ENCODE results near the gene INSL3. TPM values are rescaled to one million over a fixed set of nuclear protein-coding genes. Genes with fewer than 3 reads are reported as not detected.

The INSL3 gene
- not detected in 2 replicates for total RNA-seq
- polyA plus RNA-seq = not detected in 2 replicates
- not detected in 2 replicates for polyA plus RNA-seq (2011; cell fraction: cytosol; rRNA removed)
- not detected in 2 replicates for polyA plus RNA-seq (2011; cell fraction: nucleus; rRNA removed)
- polyA plus RNA-seq (2012) = not detected in 2 replicates
- not detected in 2 replicates for polyA minus RNA-seq
- not detected for polyA minus RNA-seq (2011; cell fraction: cytosol; rRNA and poly(A)+ RNA removed)
- polyA minus RNA-seq (2011; cell fraction: nucleus; rRNA and poly(A)+ RNA removed) = not detected in 2 replicates
- Bru-seq, nascent RNA = not detected
- BruChase-seq, experiment 1, labeled RNA remaining after a 6-hour chase = not detected
- not detected for BruChase-seq, experiment 2, labeled RNA remaining after a 2-hour chase
- long read RNA-seq = 0 reads

GRCh38 chr19:17821190-17821589, at the start of gene INSL3:
INSL3 (minus strand) TSS chr19:17821519; CDS start chr19:17821506, 13 bp downstream.
- Histone ChIP-seq H2AFZ (ENCODE audit: low read depth, low read length) (no peak within 1 kb of the TSS), H3K9ac (replicated peaks; ENCODE audit: extremely low read depth, insufficient read depth, low read length) (no peak within 1 kb of the TSS), H3K27ac (ENCODE audit: insufficient read depth, low read depth, low read length) (no peak within 1 kb of the TSS), H3K4me2 (ENCODE audit: insufficient read depth, low read length) (no peak within 1 kb of the TSS), H3K36me3 (ENCODE audit: control insufficient read depth in 2 of 2, extremely low read depth in 1 of 2, insufficient read depth in 2 of 2, low read length in 2 of 2) (no peaks in the 10 kb centered on the region), H3K9me1 (replicated peaks; ENCODE audit: control insufficient read depth, extremely low read depth, insufficient read depth, low read length) (no peaks in the 10 kb centered on the region), H3K27me3 (ENCODE audit: control insufficient read depth in 2 of 2, insufficient read depth in 2 of 2, low read length in 2 of 2) (no peaks in the 10 kb centered on the region), H4K20me1 (replicated peaks; ENCODE audit: control insufficient read depth, extremely low read depth, insufficient read depth, low read length) (no peaks in the 10 kb centered on the region), H3K4me1 (ENCODE audit: control insufficient read depth, extremely low read depth, insufficient read depth, low read length) (no peaks in the 10 kb centered on the region), H3K9me3 (replicated peaks; ENCODE audit: control insufficient read depth, insufficient read depth, low read length) (no peaks in the 10 kb centered on the region), H3K4me3 (replicated peaks in 1 of 3; ENCODE audit: insufficient read depth in 1 of 3, low read depth in 1 of 3, low read length in 3 of 3) (no peak within 1 kb of the TSS), H3K79me2 (ENCODE audit: control insufficient read depth, insufficient read depth, low read length) (no peaks in the 10 kb centered on the region)
- intact Hi-C loops (cut with micrococcal nuclease) = no loop called here
- TF ChIP-seq POLR2AphosphoS5 (IDR thresholded peaks at IDR 0.05; ENCODE audit: insufficient read depth, low read depth, low read length) = no peak
- no peak for TF ChIP-seq POLR2A (IDR thresholded peaks at IDR 0.05; ENCODE audit: low read depth, low read length)
- TF ChIP-seq MYC (IDR thresholded peaks at IDR 0.05; ENCODE audit: low read depth, low read length) = no peak
- no peak for TF ChIP-seq EZH2 (IDR thresholded peaks at IDR 0.05; ENCODE audit: borderline replicate concordance, low read depth, low read length, severe bottlenecking)
- no peak for TF ChIP-seq FOS (IDR thresholded peaks at IDR 0.05; ENCODE audit: borderline replicate concordance, insufficient read depth, low read length)
- TF ChIP-seq, protein P1, sequence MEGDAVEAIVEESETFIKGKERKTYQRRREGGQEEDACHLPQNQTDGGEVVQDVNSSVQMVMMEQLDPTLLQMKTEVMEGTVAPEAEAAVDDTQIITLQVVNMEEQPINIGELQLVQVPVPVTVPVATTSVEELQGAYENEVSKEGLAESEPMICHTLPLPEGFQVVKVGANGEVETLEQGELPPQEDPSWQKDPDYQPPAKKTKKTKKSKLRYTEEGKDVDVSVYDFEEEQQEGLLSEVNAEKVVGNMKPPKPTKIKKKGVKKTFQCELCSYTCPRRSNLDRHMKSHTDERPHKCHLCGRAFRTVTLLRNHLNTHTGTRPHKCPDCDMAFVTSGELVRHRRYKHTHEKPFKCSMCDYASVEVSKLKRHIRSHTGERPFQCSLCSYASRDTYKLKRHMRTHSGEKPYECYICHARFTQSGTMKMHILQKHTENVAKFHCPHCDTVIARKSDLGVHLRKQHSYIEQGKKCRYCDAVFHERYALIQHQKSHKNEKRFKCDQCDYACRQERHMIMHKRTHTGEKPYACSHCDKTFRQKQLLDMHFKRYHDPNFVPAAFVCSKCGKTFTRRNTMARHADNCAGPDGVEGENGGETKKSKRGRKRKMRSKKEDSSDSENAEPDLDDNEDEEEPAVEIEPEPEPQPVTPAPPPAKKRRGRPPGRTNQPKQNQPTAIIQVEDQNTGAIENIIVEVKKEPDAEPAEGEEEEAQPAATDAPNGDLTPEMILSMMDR (IDR thresholded peaks at IDR 0.05; ENCODE audit: extremely low read depth in 1 of 2, insufficient read depth in 1 of 2, low read depth in 1 of 2, low read length in 2 of 2) = no peak
- TF ChIP-seq, protein P2, sequence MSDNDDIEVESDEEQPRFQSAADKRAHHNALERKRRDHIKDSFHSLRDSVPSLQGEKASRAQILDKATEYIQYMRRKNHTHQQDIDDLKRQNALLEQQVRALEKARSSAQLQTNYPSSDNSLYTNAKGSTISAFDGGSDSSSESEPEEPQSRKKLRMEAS (IDR thresholded peaks at IDR 0.05; ENCODE audit: insufficient read depth, insufficient read length) = no peak
- no peak for TF ChIP-seq GATA2 (IDR thresholded peaks at IDR 0.05; ENCODE audit: insufficient read depth, insufficient read length, low read depth, low read length)
- no peak for TF ChIP-seq JUN (IDR thresholded peaks at IDR 0.05; ENCODE audit: borderline replicate concordance, insufficient read depth, insufficient read length, low read depth)
- no TSS peak for BruUV-seq (replicated peaks)
- ChIA-PET POLR2A (no interaction called here), CTCF (no interaction called here)
- FAIRE-seq (no peak), DNase-seq (ENCODE audit: low read depth, low spot score) (no peak)
- dilution Hi-C loops (cut with MboI; ENCODE audit: extremely low pct_ligation_motif_present, low sequenced_read_pairs) = no loop called here
